Measurements from ENCODE around the gene RBP2.

GRCh38 chr3:139421040-139421439 lies 55.3 kb downstream of the RBP2 start:
- TF ChIP-seq ATF3 (IDR thresholded peaks at IDR 0.05) (no peak), EGR1 (IDR thresholded peaks at IDR 0.05; ENCODE audit: low read depth in 2 of 2) (no peak), YY1 (IDR thresholded peaks at IDR 0.05) (no peak), NR2F2 (IDR thresholded peaks at IDR 0.05) (no peak), FOXA1 (IDR thresholded peaks at IDR 0.05) (no peak), REST (IDR thresholded peaks at IDR 0.05) (no peak), RAD21 (IDR thresholded peaks at IDR 0.05) (no peak), HNF4G (IDR thresholded peaks at IDR 0.05) (no peak)
- TF ChIP-seq, protein P1, sequence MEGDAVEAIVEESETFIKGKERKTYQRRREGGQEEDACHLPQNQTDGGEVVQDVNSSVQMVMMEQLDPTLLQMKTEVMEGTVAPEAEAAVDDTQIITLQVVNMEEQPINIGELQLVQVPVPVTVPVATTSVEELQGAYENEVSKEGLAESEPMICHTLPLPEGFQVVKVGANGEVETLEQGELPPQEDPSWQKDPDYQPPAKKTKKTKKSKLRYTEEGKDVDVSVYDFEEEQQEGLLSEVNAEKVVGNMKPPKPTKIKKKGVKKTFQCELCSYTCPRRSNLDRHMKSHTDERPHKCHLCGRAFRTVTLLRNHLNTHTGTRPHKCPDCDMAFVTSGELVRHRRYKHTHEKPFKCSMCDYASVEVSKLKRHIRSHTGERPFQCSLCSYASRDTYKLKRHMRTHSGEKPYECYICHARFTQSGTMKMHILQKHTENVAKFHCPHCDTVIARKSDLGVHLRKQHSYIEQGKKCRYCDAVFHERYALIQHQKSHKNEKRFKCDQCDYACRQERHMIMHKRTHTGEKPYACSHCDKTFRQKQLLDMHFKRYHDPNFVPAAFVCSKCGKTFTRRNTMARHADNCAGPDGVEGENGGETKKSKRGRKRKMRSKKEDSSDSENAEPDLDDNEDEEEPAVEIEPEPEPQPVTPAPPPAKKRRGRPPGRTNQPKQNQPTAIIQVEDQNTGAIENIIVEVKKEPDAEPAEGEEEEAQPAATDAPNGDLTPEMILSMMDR (IDR thresholded peaks at IDR 0.05; ENCODE audit: low read depth, low read length, missing input control): no peak
